NCI-H2107 treated with DMSO at 0.1 percent for 48 hours (cell line): ENCODE results near the gene ZPBP2.
"Not testable (repeated sequence)": the region's sequence is repeated elsewhere in the genome, so short reads cannot be mapped to it uniquely, and the experiment has no call there.

Experiments
- DNase-seq: peaks from one replicate; lab custom pipeline; 2025; ENCODE audit not compliant: unreplicated experiment; lab: John Stamatoyannopoulos, UW

ZPBP2 gene

DNA sequence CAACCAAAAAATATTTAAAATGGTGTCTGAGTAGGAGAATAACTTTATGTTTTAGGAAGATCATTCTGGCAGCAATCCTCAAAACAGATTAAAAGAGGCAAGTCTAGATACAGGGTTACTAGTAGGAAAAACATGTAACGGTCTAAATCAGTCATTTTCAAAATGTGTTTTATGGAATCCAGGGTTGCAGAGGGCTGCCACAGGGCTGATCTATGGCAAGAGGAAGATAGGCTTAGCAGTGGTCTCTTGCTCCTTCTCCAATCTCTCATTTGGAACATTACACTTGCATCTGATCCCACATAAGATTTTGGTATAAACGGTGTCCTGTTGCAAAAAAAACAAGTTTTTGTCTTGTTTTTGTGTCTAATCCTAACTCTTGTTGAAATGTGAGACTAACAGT, 13.1 kb upstream of the ZPBP2 start:
- DNase-seq = no peak

DNA sequence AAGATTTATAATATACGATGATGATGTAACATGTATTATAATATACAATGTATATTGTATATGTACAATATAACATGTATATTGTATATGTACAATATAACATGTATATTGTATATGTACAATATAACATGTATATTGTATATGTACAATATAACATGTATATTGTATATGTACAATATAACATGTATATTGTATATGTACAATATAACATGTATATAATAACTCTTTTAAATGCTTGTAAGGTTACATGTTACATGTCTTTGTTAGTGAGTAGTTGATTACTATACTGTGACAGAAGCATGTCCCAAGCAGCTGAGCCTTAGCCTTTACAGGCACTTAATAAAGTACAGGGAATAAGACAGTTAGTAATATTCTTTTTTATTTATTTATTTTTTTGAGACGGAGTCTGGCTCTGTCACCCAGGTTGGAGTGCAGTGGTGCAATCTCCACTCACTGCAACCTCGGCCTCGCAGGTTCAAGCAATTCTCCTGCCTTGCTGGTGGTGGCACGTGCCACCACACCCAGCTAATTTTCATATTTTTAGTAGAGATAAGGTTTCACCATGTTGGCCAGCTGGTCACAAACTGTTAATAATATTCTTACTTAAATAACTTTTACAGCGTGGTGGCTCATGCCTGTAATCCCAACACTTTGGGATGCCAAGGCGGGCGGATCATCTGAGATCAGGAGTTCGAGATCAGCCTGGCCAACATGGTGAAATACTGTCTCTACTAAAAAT, 11.9 kb upstream of the ZPBP2 start:
- DNase-seq = not testable (repeated sequence)

DNA sequence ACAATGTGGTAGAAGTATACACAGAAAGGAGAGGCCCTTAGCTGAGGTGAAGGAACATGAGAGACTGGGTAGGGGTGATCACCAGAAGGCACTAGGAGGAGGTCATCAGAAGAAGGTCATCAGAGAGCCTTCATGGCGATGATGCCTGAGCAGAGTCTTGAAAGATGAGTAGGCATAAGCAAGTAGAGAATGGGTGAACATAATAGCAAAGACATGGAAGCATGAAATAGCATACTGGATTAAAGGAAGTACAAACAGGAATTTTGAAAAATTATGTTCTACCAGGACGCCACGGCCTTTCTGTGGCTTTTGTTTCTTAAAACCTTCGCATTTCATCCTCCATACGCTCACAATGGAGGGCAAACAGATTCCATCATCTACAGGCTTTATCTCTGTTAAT, 6.8 kb upstream of the ZPBP2 start:
- no peak for DNase-seq

- no peak for DNase-seq
Measured at GRCh38 chr17:39863244-39863917, 4.6 kb upstream of the ZPBP2 start.

DNA sequence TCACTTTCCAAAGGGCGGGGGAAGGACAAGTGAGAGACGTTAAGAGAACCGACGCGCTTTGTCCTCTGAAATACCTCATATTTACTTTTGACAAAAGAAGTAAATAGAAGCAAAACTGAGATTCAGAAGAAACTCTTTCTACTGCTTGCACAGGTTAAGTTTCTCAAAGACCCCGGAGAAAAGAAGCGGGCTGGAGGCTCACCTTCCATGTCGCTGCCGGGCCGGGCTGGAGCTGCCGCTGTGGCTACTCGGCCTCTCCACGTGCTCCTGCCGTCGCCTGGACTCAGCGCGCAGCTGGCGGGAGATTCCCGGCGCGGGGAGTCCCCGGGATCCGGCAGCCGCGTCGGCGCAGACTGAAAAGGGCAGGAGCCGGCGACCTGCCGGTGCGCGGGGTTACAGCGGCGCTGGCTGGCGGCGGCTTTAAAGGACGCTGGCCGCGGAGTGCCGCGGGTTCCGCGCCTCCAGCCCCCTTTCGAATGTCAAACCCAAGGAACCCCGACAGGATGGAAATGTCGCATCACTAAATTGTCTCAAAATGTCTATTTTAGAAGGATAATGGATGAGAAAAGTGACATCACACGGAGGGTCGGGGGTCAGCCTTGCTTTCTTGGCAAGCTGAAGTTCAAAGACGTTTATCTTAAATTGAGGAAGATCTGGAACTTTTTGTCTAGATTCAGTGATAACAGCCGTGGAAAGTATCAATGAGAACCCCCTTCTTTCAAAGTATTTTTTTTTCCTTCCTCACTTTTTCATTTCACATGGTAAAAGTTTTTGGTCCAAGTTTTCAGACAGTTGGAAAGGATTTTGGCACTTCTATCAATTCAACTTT, 3.9 kb upstream of the ZPBP2 start, which contains the start of gene IKZF3:
TSS of gene IKZF3 (minus strand) at position 395 of the 829 bp plus-strand sequence. CDS start at position 209, 186 bp downstream.
- peak; percentile 42 for DNase-seq

DNA sequence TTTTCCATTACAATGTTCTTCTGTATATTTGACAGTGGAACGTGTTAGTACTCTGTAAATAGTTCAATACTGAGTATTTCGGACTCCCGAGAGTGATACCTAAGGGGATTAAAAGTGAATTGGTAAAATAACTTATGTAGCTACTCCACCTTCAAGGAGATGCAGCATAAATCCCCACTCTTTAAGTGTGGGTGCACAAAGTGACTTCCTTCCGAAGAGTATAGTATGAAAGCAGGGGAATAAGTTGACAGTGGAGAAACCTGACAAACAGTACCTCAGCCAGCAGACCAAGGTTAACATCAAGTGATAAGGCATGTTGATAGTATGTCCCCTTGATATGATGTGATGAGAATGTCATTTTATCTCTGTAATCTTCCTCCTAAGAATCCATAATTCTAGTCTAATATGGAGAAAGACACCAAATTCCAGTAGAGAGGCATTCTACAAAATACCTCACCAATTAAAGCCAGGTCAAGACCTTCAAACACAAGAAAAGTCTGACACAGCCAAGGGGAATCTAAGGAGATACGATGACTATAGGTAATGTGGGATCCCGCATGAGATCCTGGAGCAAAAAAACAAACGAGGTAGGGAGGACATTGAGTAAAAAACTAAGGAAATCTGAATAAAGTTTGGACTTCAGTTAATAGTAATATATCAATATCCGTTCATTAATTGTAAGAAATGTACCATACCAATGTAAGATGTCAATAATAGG, 1.8 kb upstream of the ZPBP2 start:
- no peak for DNase-seq

DNA sequence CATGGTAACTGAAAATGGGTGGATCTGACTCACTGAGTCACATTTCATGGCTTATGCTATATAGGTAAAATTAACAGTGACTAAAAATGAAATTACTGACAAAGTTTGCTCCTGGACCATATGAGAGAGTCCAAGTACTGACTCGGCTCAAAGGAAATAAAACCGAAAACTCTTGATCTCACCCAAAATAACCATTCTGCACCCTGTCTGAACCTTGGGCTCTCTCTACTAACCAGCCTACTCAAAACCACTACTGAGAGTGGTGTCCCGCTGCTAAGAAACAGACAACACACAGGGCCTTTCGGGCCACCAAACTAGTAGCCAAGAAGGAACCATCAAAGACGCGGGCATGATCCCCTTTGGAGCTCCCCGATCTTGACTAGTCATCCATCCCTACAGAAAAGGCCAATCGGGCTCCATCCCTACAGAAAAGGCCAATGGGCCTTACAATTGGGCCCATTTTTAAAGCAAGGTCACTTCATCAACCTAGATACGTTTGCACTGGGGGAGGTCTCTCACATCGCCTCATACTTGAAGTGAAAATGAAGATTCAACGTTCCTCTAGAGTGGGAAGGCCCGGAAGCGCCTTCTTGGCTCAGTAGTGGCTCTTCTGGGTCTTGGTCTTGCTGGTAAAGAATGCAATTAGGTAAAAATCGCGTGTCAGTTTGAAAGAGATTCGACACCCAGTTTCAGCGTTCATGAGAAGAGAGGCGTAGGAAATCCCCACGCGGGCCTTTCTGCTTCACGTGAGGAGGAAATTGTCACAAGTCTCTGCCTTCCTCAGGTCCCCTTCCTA, 720 bp upstream of the ZPBP2 start:
- DNase-seq = no peak

GRCh38 chr17:39868554-39868942, 546 bp downstream of the ZPBP2 start:
- no peak for DNase-seq

DNA sequence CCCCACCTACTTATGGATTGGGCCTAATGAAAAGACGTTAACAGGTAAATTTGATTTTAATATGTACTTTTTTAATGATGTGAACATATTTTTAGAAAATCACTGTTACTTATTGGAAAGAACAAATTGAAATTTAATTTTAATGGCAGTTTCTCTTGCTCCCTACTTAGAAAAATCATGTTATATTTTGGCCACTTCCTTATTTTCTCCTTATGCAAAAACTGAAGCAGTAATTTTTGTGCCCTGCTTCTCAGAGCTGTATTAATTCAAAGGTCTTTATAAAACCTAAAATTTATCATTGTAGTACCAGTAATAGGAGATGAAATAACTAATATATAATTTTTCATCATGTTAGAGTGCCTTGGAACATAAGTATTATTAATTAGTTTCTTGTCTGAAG, 2.8 kb downstream of the ZPBP2 start:
- DNase-seq = no peak

DNA sequence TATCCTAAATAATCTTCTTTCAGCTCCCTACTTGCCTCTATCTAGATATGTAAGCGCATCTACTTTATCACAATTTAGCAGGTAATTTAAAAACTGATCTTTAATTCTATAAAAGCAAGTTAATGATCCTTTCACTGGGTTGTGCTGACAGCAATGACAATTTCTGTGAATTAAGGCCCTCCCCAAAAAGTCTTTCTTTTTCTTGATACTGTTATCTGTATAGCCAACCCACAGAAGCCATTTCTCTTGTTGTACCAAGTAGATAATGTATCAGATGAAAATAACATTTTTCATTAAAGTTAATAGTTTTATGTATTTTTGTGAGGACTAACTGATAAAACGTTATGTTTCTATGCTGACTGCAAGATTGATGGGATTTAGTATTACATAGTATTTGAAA, 3.8 kb downstream of the ZPBP2 start:
- no peak for DNase-seq

- peak; percentile 31 for DNase-seq
Measured at GRCh38 chr17:39872751-39873150, 4.7 kb downstream of the ZPBP2 start.

DNA sequence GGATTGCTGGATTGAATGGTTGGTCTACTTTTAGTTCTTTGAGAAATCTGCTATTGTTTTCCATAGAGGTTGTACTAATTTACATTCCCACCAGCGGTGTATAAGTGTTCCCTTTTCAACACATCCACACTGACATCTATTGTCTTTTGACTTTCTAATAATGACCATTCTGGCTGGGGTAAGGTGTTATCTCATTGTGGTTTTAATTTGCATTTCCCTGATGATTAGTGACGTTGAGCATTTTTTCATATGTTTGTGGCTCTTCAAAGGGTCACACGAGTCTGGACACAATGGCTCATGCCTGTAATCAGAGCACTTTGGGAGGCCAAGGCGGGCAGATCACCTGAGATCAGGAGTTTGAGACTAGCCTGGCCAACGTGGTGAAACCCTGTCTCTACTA, 18.1 kb downstream of the ZPBP2 start:
- not testable (repeated sequence) for DNase-seq

DNA sequence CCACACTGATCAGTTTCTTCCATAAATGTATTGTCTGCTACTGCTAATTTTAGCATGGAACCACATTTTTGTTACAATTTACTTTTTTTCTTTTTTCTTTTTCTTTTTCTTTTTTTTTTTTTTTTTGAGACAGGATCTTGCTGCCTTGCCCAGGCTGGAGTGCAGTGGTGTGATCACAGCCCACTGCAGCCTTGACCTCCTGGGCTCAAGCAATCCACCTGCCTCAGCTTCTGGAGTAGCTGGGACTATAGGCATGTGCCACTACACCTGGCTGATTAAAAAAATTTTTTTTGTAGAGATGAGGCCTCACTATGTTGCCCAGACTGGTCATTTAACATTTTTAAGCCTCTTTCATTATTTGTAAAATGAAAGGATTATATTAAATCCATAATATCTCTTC, 19.1 kb downstream of the ZPBP2 start:
- DNase-seq = no peak

- no peak for DNase-seq
Measured at GRCh38 chr17:39889200-39889599, 21.2 kb downstream of the ZPBP2 start.

DNA sequence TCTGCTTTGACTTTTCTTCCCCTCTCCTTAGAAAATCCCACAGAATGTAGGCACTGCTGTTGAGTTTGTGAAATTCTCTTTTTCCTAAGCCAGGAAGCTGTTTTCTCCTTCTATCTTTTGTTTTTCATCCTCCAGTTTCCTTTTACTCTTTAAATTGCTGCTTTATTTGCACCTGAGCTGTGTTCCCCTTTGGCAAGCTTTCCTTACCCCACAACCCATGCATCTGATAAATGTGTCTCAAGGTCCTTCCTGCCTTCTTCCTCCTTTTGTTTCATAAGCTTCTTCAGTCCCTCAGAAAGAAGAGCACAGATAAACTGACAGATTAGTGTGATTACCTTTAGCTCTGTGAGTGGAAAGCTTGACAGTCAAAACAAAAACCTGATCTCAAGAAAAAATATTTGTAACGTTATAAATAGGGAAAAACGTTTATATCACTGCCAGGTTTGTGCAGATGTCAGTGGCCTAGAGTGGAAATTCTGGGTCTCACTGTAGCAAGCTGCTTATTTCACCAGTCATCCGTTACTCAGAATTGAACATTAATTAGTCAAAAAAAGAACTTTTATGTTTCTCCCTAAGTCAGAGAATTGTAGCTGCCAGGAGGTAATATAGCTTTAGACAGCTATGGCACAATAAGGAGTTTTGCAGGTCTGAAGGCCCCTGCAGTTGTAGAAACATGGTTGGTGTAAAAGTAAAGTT, 26.8 kb downstream of the ZPBP2 start:
- DNase-seq = no peak

GRCh38 chr17:39898088-39898487, 30.1 kb downstream of the ZPBP2 start:
- no peak for DNase-seq

GRCh38 chr17:39899215-39899614, 31.2 kb downstream of the ZPBP2 start:
- no peak for DNase-seq

GRCh38 chr17:39902027-39902426, 34.0 kb downstream of the ZPBP2 start:
- DNase-seq = not testable (repeated sequence)

DNA sequence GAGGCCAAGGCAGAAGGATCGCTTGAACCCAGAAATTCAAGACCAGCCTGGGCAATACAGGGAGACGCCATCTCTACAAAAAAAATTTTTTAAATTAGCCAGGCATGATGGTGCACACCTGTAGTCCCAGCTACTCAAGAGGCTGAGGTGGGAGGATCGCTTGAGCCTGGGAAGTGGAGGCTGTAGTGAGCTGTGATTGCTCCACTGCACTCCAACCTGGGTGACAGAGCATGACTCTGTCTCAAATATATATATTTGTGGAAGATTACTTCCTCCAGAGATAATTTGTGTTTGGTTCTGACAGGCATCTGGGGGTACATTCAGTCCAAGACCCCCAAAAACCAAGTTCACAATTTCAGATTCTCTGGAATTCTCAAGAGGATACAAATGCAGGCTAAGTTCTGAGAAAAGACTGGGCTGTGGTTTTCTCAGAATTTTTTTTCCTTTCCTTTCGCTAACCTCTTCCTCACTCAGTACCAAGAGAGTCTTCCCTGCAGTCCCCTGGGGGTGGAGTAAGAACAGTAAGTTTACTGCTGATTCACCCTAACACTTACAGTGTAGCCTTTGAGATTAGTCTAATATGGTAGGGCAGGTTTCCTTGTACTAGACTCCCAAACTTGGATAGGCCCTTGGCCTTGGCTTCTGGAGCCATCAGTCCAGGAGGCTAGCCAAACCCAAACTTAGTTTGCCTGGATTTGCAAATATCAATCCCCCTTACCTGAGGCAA, 35.3 kb downstream of the ZPBP2 start:
- no peak for DNase-seq
